ENCODE data around the gene MYO9B. TPM values are rescaled to one million over a fixed set of nuclear protein-coding genes. Genes with fewer than 3 reads are reported as not detected.
A peak's percentile ranks its signal among the peaks of the same experiment; 100 is the strongest.

MYO9B gene
- total RNA-seq, 2 donors from 2014 or later = 112 to 142 TPM

- H3K36me3 Mint-ChIP-seq = peaks cover 7 to 15% of the 10 kb centered on the region in 2 donors
- H3K27ac Mint-ChIP-seq = peak overlapping the region; percentile 2 to 76
- no peaks in the 10 kb centered on the region for H3K9me3 Mint-ChIP-seq
- ATAC-seq (no peak), DNase-seq (ENCODE audit: low spot score in 2 of 2) (no peak)
Observed at GRCh38 chr19:17196610-17197009, 121.0 kb downstream of the MYO9B start.

- ATAC-seq = no peak
- H3K9me3 Mint-ChIP-seq = no peaks in the 10 kb centered on the region
- no peak for DNase-seq (ENCODE audit: low spot score in 2 of 2)
- peak overlapping the region; percentile 53 to 76 for H3K27ac Mint-ChIP-seq
- H3K36me3 Mint-ChIP-seq = peaks cover 7 to 23% of the 10 kb centered on the region in 2 donors
Observed at GRCh38 chr19:17197666-17198065, 122.1 kb downstream of the MYO9B start.

DNA sequence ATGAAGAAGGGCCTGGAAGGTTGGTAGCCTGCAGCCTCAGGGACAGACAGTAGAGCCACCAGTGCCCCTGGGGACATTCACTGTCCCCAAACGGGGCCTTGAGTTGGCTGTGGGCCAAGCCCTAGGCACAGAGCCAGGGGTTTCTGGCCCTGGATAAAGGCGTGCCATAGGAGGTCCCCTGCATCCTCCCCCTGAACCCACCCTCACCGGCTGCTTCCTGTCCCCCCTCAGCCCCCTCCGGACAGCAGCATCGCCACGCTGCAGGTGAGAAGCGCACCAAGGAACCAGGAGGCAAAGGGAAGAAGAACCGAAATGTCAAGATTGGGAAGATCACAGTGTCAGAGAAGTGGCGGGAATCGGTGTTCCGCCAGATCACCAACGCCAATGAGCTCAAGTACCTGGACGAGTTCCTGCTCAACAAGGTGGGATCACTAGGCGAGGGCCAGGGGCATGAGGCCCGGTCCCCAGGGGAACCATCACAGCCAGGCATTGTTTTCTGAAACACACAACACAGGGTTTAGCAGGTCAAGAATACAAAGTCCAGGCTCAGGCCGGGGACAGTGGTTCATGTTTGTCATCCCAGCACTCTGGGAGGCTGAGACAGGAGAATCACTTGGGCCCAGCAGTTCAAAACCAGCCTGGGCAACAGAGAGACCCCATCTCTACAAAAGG, 125.0 kb downstream of the MYO9B start:
- DNase-seq (ENCODE audit: low spot score in 2 of 2) = no peak
- no peak for ATAC-seq
- peak overlapping the region; percentile 39 to 49 for H3K27ac Mint-ChIP-seq
- H3K9me3 Mint-ChIP-seq = no peaks in the 10 kb centered on the region
- H3K36me3 Mint-ChIP-seq = peaks cover 7 to 34% of the 10 kb centered on the region in 2 donors

- ATAC-seq = peak; percentile 32 to 38
- no peak for DNase-seq (ENCODE audit: low spot score in 2 of 2)
- Mint-ChIP-seq H3K27ac (peak overlapping the region in 1 of 2 donors; percentile 55), H3K36me3 (peaks cover 0 to 34% of the 10 kb centered on the region in 2 donors), H3K9me3 (no peaks in the 10 kb centered on the region)
Observed at GRCh38 chr19:17202249-17202648, 126.7 kb downstream of the MYO9B start.

- H3K36me3 Mint-ChIP-seq = peaks cover 0 to 34% of the 10 kb centered on the region in 2 donors
- no peak for DNase-seq (ENCODE audit: low spot score in 2 of 2)
- no peaks in the 10 kb centered on the region for H3K9me3 Mint-ChIP-seq
- no peak for ATAC-seq
- no peak overlapping the region for H3K27ac Mint-ChIP-seq
Observed at GRCh38 chr19:17202713-17203112, 127.1 kb downstream of the MYO9B start.

DNA sequence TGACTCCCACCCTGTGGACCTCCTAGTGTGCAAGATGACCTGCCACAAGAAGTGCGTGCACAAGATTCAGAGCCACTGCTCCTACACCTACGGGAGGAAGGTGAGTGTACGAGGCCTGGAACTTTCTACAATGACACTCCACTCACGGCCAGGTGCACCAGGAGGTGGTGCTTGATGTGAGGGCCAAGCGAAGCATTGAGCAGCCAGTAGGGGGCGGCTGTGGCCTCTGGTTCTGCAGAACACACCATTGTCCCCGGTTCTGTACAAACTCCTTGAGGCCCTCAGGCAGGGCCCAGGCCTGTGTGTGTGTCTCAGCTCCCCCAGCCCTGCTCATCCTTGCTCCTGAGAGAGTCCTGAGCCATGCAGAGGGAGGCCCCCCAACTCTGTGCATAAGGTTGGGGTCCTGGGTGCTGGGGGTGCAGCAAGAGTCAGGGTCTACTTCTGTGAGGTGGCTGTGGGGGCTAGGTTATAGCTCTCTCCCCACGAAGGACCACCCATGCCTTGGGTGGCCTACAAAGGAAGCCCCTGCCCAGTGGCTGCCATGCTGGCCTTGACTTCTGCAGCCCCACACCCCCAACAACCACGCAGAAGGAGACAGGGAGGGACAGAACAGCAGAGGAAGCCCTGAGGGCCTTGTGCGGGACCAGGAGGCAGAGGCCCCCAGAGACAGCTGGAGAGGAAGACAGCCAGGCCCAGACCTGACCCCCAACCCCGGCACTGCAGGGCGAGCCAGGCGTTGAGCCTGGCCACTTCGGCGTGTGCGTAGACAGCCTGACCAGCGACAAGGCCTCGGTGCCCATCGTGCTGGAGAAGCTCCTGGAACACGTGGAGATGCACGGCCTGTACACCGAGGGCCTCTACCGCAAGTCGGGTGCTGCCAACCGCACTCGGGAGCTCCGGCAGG, 129.9 kb downstream of the MYO9B start:
- Mint-ChIP-seq H3K36me3 (peaks cover 5 to 39% of the 10 kb centered on the region in 2 donors), H3K27ac (no peak overlapping the region), H3K9me3 (no peaks in the 10 kb centered on the region)
- DNase-seq (ENCODE audit: low spot score in 2 of 2) (peak in 1 of 2 donors; percentile 50), ATAC-seq (peak; percentile 46 to 63)

GRCh38 chr19:17206736-17207581, 131.4 kb downstream of the MYO9B start:
- ATAC-seq (no peak), DNase-seq (ENCODE audit: low spot score in 2 of 2) (no peak)
- Mint-ChIP-seq H3K9me3 (no peaks in the 10 kb centered on the region), H3K27ac (no peak overlapping the region), H3K36me3 (peaks cover 5 to 25% of the 10 kb centered on the region in 2 donors)

GRCh38 chr19:17209126-17210036, 133.8 kb downstream of the MYO9B start:
- DNase-seq (ENCODE audit: low spot score in 2 of 2) (peak in 1 of 2 donors; percentile 48), ATAC-seq (peak; percentile 17 to 59)
- Mint-ChIP-seq H3K9me3 (no peaks in the 10 kb centered on the region), H3K36me3 (peaks cover 5 to 22% of the 10 kb centered on the region in 2 donors), H3K27ac (peak overlapping the region; percentile 46 to 79)

DNA sequence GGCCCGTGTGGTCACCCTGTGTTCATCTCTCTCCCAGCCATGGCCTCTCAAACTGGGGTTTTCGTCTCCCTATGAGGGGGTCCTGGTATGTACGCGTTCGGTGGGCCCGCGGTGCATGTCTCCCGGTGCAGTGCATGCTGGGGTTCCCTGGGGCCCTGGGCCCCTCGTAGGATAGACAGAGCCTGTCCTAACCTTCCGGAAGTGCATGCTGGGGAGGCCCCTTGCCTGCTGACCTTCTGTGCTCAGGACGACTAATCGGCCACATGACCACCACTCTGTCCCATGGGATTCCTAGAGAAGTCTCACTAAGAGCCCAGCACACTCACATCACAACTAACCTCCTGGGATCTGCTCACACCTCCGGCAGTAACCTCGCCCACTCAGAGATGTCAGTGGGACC, 134.7 kb downstream of the MYO9B start:
- Mint-ChIP-seq H3K9me3 (no peaks in the 10 kb centered on the region), H3K36me3 (peaks cover 5 to 17% of the 10 kb centered on the region in 2 donors), H3K27ac (peak overlapping the region in 1 of 2 donors; percentile 68)
- ATAC-seq (no peak), DNase-seq (ENCODE audit: low spot score in 2 of 2) (no peak)

- H3K36me3 Mint-ChIP-seq = peaks cover 5 to 20% of the 10 kb centered on the region in 2 donors
- no peak for DNase-seq (ENCODE audit: low spot score in 2 of 2)
- no peak for ATAC-seq
- H3K27ac Mint-ChIP-seq = no peak overlapping the region
- H3K9me3 Mint-ChIP-seq = no peaks in the 10 kb centered on the region
Observed at GRCh38 chr19:17211547-17212446, 136.2 kb downstream of the MYO9B start.

DNA sequence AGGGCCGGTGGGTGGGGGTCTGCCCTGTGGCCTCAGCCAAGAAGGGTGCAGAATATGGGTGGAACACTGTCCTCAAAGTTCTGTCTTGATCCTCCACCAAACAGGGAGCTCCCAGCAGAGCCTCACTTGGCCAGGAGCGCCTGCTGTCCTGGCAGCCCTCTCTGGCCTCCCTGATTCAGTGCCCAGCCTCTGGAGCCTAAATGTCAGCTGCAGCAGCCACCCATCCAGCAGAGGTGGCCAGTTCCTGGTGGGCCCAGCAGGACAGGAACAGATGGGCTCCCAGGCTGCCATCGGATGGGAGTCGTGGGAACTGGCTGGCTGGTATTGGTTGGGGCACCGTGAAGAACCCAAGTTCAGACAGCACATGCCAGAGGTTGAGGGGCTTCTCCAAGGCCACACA, 137.8 kb downstream of the MYO9B start:
- DNase-seq (ENCODE audit: low spot score in 2 of 2) (no peak), ATAC-seq (no peak)
- peak overlapping the region in 1 of 2 donors; percentile 40 for H3K27ac Mint-ChIP-seq
- peaks cover 5 to 33% of the 10 kb centered on the region in 2 donors for H3K36me3 Mint-ChIP-seq
- no peaks in the 10 kb centered on the region for H3K9me3 Mint-ChIP-seq

GRCh38 chr19:17214508-17215126, 139.0 kb downstream of the MYO9B start:
- H3K9me3 Mint-ChIP-seq = no peaks in the 10 kb centered on the region
- H3K36me3 Mint-ChIP-seq = peaks cover 5 to 29% of the 10 kb centered on the region in 2 donors
- ATAC-seq (no peak), DNase-seq (ENCODE audit: low spot score in 2 of 2) (no peak)
- peak overlapping the region; percentile 94 to 98 for H3K27ac Mint-ChIP-seq

- DNase-seq (ENCODE audit: low spot score in 2 of 2) (peak; percentile 79 to 89), ATAC-seq (peak; percentile 96)
- Mint-ChIP-seq H3K9me3 (no peaks in the 10 kb centered on the region), H3K27ac (peak within 1 kb of the TSS; percentile 94 to 98), H3K36me3 (peaks cover 5 to 29% of the 10 kb centered on the region in 2 donors)
Observed at GRCh38 chr19:17215127-17215971, 139.8 kb downstream of the MYO9B start, which contains the start of gene USE1. USE1 (plus strand) TSS chr19:17215357; CDS start chr19:17215406, 49 bp downstream.
